Fibroblast of peridontal ligament (primary cell): ENCODE measurements around the gene KLK4.

Source experiments
- DNase-seq: peaks from one replicate; pipeline ENCODE4 v3.0.0-alpha.2; 2010; ENCODE audit errors: extremely low read depth

Gene KLK4

DNA sequence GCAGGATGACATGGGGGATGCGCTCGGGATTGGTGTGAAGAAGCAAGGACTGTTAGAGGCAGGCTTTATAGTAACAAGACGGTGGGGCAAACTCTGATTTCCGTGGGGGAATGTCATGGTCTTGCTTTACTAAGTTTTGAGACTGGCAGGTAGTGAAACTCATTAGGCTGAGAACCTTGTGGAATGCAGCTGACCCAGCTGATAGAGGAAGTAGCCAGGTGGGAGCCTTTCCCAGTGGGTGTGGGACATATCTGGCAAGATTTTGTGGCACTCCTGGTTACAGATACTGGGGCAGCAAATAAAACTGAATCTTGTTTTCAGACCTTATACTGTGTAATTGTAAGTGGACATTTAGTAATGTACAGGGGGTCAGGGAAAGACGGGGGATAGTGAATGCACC is 31.0 kb downstream of the KLK4 start:
- DNase-seq = no peak

DNA sequence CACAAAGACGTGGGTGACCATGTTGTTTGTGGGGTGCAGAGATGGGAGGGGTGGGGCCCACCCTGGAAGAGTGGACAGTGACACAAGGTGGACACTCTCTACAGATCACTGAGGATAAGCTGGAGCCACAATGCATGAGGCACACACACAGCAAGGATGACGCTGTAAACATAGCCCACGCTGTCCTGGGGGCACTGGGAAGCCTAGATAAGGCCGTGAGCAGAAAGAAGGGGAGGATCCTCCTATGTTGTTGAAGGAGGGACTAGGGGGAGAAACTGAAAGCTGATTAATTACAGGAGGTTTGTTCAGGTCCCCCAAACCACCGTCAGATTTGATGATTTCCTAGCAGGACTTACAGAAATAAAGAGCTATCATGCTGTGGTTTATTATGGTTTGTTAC is 32.3 kb downstream of the KLK4 start:
- DNase-seq = no peak

DNA sequence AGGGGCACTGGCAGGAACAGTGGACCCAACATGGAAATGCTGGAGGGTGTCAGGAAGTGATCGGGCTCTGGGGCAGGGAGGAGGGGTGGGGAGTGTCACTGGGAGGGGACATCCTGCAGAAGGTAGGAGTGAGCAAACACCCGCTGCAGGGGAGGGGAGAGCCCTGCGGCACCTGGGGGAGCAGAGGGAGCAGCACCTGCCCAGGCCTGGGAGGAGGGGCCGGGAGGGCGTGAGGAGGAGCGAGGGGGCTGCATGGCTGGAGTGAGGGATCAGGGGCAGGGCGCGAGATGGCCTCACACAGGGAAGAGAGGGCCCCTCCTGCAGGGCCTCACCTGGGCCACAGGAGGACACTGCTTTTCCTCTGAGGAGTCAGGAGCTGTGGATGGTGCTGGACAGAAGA is 33.9 kb downstream of the KLK4 start:
- no peak for DNase-seq

DNA sequence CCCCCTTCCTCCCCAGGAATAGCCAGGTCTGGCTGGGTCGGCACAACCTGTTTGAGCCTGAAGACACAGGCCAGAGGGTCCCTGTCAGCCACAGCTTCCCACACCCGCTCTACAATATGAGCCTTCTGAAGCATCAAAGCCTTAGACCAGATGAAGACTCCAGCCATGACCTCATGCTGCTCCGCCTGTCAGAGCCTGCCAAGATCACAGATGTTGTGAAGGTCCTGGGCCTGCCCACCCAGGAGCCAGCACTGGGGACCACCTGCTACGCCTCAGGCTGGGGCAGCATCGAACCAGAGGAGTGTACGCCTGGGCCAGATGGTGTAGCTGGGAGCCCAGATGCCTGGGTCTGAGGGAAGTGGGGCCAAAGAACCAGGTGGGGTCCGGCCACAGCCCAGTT is 34.7 kb downstream of the KLK4 start:
- no peak for DNase-seq

DNA sequence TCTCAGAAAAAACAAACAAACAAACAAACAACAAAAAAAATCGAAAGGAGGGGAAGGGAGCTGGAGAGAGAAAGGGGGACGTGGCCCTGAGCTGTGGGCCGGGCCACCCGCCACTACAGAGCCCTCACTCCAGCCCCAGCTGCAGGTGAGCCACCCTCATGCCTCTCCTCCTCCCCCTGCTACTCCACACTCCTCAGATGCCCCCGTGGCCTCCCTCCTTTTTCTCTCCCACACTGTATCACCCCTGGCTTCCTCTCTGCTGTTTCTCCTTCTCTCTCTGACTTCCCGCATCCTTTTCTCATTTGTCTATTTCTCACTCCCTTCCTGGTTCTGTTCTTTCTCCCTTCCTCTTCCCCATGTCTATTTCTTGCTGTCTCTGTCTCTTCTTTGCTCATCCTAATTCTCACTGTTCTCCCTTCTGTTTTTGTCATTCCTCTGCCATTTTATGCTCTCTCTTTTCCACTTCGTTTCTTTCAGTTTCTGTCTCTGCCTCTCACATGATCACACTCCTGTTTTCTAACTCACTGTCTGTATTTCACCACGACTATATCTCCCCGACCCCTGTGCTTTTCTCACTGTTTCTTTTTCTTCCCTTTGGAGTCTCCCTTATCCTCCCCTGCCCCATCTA is 35.3 kb downstream of the KLK4 start:
- DNase-seq = no peak

DNA sequence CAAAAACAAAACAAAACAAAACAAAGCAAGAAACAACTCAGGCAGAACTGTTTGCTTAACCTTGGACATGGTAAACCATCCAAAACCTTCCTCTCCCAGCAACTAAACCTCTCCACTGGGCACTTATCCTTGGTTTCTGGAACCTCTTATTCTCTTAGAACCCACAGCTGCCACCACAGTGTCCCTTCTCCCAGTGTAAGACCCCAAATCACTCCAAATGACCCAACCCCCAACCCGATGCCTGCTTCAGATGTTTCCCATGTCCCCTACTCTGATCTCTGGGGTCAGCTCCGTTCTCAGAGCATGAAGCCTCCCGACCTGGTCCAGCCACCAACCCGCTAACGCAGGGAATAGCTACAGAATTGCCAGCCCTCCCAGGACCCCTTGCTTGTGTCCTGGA is 37.0 kb downstream of the KLK4 start:
- DNase-seq = no peak

DNA sequence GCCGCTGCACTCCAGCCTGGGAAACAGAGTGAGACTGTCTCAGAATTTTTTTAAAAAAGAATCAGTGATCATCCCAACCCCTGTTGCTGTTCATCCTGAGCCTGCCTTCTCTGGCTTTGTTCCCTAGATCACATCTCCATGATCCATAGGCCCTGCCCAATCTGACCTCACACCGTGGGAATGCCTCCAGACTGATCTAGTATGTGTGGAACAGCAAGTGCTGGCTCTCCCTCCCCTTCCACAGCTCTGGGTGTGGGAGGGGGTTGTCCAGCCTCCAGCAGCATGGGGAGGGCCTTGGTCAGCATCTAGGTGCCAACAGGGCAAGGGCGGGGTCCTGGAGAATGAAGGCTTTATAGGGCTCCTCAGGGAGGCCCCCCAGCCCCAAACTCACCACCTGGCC is 38.1 kb downstream of the KLK4 start, which contains the start of gene KLK2:
TSS of gene KLK2 (plus strand) at position 384 of the 400 bp plus-strand sequence. CDS start 35 bp downstream, outside the sequence.
- DNase-seq = no peak

DNA sequence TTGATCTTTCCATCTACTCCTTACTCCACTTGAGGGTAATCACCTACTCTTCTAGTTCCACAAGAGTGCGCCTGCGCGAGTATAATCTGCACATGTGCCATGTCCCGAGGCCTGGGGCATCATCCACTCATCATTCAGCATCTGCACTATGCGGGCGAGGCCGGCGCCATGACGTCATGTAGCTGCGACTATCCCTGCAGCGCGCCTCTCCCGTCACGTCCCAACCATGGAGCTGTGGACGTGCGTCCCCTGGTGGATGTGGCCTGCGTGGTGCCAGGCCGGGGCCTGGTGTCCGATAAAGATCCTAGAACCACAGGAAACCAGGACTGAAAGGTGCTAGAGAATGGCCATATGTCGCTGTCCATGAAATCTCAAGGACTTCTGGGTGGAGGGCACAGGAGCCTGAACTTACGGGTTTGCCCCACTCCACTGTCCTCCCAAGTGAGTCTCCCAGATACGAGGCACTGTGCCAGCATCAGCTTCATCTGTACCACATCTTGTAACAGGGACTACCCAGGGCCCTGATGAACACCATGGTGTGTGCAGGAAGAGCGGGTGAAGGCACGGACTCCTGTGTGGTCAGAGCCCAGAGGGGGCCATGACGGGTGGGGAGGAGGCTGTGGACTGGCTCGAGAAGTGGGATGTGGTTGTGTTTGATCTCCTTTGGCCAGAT is 40.6 kb downstream of the KLK4 start:
- no peak for DNase-seq

DNA sequence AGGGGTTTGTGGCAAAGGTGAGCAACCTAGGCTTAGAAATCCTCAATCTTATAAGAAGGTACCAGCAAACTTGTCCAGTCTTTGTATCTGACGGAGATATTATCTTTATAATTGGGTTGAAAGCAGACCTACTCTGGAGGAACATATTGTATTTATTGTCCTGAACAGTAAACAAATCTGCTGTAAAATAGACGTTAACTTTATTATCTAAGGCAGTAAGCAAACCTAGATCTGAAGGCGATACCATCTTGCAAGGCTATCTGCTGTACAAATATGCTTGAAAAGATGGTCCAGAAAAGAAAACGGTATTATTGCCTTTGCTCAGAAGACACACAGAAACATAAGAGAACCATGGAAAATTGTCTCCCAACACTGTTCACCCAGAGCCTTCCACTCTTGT is 41.7 kb downstream of the KLK4 start:
- no peak for DNase-seq

DNA sequence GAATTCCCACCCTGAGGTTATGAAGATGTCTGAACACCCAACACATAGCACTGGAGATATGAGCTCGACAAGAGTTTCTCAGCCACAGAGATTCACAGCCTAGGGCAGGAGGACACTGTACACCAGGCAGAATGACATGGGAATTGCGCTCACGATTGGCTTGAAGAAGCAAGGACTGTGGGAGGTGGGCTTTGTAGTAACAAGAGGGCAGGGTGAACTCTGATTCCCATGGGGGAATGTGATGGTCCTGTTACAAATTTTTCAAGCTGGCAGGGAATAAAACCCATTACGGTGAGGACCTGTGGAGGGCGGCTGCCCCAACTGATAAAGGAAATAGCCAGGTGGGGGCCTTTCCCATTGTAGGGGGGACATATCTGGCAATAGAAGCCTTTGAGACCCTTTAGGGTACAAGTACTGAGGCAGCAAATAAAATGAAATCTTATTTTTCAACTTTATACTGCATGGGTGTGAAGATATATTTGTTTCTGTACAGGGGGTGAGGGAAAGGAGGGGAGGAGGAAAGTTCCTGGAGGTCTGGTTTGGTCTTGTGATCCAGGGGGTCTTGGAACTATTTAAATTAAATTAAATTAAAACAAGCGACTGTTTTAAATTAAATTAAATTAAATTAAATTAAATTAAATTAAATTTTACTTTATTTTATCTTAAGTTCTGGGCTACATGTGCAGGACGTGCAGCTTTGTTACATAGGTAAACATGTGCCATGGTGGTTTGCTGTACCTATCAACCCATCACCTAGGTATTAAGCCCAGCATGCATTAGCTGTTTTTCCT is 49.5 kb downstream of the KLK4 start:
- no peak for DNase-seq

DNA sequence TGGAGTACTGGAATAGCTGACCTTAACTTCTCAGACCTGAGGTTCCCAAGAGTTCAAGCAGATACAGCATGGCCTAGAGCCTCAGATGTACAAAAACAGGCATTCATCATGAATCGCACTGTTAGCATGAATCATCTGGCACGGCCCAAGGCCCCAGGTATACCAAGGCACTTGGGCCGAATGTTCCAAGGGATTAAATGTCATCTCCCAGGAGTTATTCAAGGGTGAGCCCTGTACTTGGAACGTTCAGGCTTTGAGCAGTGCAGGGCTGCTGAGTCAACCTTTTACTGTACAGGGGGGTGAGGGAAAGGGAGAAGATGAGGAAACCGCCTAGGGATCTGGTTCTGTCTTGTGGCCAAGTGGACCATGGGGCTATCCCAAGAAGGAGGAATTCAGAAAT is 50.2 kb downstream of the KLK4 start:
- DNase-seq = no peak

DNA sequence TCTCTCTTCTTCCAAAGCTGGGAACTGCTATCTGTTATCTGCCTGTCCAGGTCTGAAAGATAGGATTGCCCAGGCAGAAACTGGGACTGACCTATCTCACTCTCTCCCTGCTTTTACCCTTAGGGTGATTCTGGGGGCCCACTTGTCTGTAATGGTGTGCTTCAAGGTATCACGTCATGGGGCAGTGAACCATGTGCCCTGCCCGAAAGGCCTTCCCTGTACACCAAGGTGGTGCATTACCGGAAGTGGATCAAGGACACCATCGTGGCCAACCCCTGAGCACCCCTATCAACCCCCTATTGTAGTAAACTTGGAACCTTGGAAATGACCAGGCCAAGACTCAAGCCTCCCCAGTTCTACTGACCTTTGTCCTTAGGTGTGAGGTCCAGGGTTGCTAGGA is 51.3 kb downstream of the KLK4 start:
- no peak for DNase-seq

DNA sequence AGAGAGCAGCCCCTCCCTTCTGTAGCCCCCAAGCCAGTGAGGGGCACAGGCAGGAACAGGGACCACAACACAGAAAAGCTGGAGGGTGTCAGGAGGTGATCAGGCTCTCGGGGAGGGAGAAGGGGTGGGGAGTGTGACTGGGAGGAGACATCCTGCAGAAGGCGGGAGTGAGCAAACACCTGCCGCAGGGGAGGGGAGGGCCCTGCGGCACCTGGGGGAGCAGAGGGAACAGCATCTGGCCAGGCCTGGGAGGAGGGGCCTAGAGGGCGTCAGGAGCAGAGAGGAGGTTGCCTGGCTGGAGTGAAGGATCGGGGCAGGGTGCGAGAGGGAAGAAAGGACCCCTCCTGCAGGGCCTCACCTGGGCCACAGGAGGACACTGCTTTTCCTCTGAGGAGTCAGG is 52.3 kb downstream of the KLK4 start:
- DNase-seq = no peak

DNA sequence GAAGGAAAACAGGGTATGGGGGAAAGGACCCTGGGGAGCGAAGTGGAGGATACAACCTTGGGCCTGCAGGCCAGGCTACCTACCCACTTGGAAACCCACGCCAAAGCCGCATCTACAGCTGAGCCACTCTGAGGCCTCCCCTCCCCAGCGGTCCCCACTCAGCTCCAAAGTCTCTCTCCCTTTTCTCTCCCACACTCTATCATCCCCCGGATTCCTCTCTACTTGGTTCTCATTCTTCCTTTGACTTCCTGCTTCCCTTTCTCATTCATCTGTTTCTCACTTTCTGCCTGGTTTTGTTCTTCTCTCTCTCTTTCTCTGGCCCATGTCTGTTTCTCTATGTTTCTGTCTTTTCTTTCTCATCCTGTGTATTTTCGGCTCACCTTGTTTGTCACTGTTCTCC is 53.8 kb downstream of the KLK4 start:
- DNase-seq = no peak
